ENCODE results near the gene MRPL41. TPM values are rescaled to one million over a fixed set of nuclear protein-coding genes. Genes with fewer than 3 reads are reported as not detected.
"Not testable (repeated sequence)": the region's sequence is repeated elsewhere in the genome, so short reads cannot be mapped to it uniquely, and the experiment has no call there.

Gene MRPL41
- 175 TPM in 2 replicates for total RNA-seq (2014; rRNA removed; shearing (Covaris generic))

- peak; percentile 85 for DNase-seq (ENCODE audit: low spot score)
Observed at GRCh38 chr9:137551264-137552021, at the start of gene MRPL41. MRPL41 (plus strand) TSS chr9:137551879; CDS start chr9:137552082, 203 bp downstream.

- DNase-seq (ENCODE audit: low spot score) = no peak
Observed at GRCh38 chr9:137502008-137502911, 49.4 kb upstream of the MRPL41 start.

- no peak for DNase-seq (ENCODE audit: low spot score)
Observed at GRCh38 chr9:137504432-137504777, 47.3 kb upstream of the MRPL41 start.

DNA sequence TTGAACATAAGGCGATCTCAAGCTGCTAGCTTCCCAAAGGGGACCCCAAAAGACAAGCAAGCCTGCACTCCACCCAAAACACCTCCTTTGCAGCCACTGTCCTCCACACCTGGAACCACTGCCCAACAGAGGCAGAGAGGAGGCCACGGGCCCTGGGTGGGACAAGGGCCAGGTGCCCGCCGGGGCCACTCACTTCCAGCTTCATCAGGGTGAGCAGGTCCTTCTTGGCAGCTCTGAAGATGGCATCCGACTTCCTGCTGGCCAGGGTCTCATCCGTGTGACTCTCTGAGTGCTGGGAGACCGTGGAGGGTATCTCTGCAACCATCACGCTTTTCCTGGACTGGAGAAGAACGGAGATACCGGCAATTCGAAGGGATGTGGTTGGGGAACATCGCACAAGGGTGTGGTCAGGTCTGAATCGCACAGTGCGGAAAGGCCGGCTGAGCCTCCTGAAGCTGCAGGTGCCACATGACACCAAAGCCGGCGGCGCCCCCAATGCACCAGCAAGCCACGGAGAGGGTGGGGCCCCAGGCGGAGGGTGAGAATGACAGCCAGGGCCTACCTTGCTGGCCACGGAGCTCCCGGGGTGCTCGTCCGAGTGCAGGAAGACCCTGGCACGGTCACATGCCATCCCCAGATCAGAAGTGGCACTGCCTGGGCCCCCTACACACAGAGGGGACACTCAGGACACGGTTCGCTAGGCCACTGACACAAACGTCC, 46.1 kb upstream of the MRPL41 start:
- no peak for DNase-seq (ENCODE audit: low spot score)

DNA sequence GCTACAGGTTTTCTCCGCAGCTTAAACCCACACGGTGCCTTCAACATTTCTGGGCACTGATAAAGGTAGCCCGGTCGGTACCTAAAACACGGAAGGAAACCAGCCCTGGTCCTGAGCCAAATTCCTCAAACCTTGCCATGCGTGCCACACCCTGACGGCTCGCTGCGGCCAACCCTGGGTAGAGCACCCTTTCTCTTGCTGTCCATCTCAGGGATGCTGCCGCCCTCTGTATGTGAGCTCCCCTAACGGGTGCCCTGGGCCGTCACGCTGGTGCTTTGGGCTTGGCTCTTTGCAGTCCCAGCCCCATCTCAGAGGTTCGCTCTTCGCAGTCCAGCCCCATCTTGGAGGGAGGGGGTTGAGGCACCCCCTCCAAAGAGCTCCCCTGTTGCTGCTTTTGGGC, 45.4 kb upstream of the MRPL41 start:
- peak; percentile 65 for DNase-seq (ENCODE audit: low spot score)

DNA sequence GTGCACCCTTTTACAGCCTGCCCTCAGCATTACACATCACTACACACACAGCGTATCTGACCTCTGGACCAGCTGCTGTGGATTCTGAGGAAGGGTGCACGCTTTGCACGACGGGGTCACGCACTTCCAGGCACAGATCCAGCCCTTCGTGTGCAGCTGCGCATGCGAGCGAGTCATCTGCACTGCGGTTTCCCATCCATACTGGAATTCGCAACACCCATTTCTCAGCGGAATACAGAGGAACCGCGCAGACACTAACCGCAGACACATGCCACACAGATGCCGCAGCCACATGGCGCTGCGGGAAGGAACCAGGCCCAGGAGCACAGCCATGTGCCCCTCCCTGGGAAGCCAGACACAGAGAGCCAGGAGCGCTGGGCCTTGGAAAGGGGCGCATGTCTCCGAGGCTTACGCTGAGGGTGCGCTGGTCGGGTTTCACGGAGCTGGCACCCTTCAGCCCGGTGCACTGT, 44.9 kb upstream of the MRPL41 start:
- DNase-seq (ENCODE audit: low spot score) = no peak

- no peak for DNase-seq (ENCODE audit: low spot score)
Observed at GRCh38 chr9:137509198-137509597, 42.5 kb upstream of the MRPL41 start.

DNA sequence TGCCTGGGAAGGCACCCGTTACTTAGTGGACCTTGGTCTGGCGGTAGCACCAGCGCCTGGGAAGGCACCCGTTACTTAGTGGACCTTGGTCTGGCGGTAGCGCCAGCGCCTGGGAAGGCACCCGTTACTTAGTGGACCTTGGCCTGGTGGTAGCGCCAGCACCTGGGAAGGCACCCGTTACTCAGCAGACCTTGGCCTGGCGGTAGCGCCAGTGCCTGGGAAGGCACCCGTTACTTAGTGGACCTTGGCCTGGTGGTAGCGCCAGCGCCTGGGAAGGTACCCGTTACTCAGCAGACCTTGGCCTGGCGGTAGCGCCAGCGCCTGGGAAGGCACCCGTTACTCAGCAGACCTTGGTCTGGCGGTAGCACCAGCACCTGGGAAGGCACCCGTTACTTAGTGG, 40.6 kb upstream of the MRPL41 start:
- not testable (repeated sequence) for DNase-seq (ENCODE audit: low spot score)

GRCh38 chr9:137511758-137512463, 39.8 kb upstream of the MRPL41 start:
- DNase-seq (ENCODE audit: low spot score) = no peak

DNA sequence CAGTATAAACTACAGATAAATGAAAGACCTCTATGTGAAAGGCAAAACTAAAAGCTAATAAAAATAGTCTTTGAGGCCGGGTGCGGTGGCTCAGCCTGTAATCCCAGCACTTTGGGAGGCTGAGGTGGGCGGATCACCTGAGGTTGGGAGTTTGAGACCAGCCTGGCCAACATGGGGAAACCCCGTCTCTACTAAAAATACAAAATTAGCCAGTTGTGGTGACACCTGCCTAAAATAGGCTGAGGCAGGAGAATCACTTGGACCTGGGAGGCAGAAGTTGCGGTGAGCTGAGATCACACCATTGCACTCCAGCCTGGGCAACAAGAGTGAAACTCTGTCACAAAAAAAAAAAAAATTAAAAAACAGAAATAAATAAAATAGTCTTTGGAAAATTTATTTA, 38.5 kb upstream of the MRPL41 start:
- DNase-seq (ENCODE audit: low spot score) = not testable (repeated sequence)

DNA sequence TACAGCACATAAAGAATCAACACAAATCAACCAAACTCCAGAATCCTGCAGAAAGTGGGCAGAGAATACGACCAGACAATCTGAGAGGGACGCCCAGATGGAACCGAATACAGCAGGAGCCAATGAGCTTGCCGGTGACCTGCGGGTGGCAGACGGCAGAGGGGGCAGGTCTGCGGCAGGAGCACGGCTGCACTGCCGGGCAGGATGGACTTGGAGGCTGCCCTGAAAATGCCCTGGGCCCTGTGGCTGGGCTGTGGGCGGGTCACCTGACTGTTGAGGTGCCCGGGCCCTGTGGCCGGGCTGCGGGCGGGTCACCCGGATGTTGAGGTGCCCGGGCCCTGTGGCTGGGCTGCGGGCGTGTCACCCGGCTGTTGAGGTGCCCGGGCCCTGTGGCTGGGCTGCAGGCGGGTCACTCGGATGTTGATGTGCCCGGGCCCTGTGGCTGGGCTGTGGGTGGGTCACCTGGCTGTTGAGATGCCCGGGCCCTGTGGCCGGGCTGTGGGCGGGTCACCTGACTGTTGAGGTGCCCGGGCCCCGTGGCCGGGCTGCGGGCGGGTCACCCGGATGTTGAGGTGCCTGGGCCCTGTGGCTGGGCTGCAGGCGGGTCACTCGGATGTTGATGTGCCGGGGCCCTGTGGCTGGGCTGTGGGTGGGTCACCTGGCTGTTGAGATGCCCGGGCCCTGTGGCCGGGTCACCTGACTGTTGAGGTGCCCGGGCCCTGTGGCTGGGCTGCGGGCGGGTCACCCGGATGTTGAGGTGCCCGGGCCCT, 37.7 kb upstream of the MRPL41 start:
- DNase-seq (ENCODE audit: low spot score) = peak; percentile 69

- DNase-seq (ENCODE audit: low spot score) = peak; percentile 30
Observed at GRCh38 chr9:137514691-137515337, 36.9 kb upstream of the MRPL41 start.

DNA sequence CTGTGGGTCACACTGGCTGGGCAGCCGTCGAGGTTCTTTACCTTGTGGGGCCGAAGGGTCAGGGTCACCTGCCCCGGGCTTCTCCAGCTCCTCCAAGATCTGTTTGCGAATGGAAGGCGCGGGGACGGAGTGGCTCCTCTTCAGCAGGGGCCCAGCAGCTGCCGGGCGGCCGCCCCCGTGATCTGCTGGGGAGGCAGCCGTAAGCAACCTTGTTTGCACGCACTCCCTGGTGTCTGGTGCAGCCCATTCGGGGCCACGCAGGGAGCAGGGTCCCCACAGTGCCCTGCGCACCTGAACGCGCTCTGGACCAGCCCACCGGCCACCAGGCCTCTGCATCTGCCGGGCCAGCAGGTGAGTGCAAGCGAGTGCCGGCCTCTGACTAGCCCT, 36.3 kb upstream of the MRPL41 start:
- DNase-seq (ENCODE audit: low spot score) = no peak

- no peak for DNase-seq (ENCODE audit: low spot score)
Observed at GRCh38 chr9:137516144-137516917, 35.3 kb upstream of the MRPL41 start.

DNA sequence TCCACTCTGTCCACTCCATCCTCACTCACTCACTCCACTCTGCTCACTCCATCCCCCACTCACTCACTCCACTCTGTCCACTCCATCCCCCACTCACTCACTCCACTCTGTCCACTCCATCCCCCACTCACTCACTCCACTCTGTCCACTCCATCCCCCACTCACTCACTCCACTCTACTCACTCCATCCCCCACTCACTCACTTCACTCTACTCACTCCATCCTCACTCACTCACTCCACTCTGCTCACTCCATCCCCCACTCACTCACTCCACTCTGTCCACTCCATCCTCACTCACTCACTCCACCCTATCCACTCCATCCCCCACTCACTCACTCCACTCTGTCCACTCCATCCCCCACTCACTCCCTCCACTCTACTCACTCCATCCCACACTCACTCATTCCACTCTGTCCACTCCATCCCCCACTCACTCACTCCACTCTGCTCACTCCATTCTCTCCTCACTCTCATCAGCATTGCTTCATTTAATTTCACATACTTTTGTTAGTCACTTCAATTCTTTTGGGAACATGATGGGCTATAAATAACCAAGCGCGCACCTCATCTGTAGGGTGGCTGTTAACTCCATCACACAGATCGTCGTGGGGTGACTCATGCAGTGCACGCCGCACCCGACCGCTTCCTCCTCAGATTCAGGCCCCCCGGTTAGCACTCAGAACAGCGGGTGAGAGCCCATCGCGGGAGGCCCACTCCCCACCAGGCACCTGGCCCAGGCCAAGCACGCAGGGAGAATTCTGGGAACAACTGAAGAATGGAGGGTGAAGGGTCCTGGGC, 32.8 kb upstream of the MRPL41 start:
- not testable (repeated sequence) for DNase-seq (ENCODE audit: low spot score)

DNA sequence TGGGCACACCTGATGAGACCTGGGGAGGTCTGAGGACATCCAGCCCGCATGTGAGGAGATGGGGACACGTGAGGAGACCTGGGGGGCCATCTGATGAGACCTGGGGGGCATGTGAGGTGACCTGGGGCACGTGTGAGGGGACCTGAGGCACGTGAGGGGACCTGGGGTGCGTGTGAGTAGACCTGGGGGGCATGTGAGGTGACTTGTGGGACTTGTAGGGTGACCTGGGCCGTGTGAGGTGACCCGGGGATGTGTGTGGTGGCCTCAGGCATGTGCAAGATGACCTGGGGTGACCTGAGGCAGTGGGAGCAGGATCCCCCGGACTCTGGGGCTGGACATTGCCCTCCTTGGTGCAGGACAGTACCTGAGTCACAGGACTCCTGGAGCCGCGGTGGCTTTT, 32.1 kb upstream of the MRPL41 start:
- DNase-seq (ENCODE audit: low spot score) = no peak

DNA sequence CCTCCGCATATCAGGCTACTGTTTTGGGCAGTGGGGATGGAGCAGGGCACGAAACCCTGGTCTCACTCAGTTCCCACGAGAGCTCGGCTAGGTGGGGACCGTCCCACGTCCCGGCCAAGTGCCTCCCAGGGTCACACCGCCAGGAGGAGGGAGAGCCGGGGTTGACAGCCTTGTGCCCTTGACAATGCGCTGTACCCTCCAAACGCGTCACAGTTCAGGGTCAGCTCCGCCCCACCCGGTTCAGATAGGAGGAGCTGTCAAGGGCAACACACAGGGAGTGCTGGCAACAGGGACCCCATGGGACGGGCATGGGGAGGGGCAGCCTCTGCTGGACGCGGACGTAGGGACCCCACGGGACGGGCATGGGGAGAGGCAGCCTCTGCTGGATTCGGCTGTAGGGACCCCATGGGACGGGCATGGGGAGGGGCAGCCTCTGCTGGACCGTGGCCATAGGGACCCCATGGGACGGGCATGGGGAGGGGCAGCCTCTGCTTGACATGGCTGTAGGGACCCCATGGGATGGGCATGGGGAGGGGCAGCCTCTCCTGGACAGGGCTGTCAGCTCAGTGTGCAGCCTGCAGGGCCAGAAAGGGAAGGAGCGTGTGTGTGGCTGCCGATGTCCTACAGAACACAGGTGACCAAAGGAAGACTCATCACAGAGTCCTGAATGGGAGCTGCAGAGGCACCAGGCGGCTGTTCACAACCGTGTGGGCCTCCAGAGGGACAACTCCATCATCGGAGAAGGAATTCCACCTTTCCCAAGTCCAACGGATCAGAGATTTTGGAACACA, 30.9 kb upstream of the MRPL41 start:
- no peak for DNase-seq (ENCODE audit: low spot score)
